GM23338 (cell line): ENCODE data around the gene PARP12.

Experiments used
- EZH2 ChIP-seq: fragments of 200-600 bp; sonication (generic); IDR thresholded peaks from one replicate; pipeline ENCODE4 v1.8.0; 2017; ENCODE audit warnings: antibody characterized with exemption, mild to moderate bottlenecking, low read depth; ENCODE audit not compliant: unreplicated experiment
- EZH2phosphoT487 ChIP-seq: fragments of 200-600 bp; sonication (generic); IDR thresholded peaks from one replicate; pipeline ENCODE4 v1.8.1; 2018; ENCODE audit warnings: antibody characterized with exemption; ENCODE audit not compliant: unreplicated experiment
- POLR2AphosphoS5 ChIP-seq: IDR thresholded peaks from 2 replicates; pipeline ENCODE4 v1.6.1; 2016; ENCODE audit warnings: antibody characterized with exemption, low read depth
- ZNF114 ChIP-seq: fragments of 250-450 bp; sonication (Bioruptor Pico); IDR thresholded peaks from 2 replicates; pipeline ENCODE4 v1.5.0; 2020; ENCODE audit warnings: mild to moderate bottlenecking, moderate library complexity
- TF ChIP-seq, protein P1 (sequence below), 2 experiments: fragments of 200-600 bp in 1 of 2; sonication (generic) in 1 of 2; conservative IDR thresholded peaks; 2 replicates each; pipeline versions ENCODE4 v1.5.1 to v1.6.1; 2016 to 2017; ENCODE audit warnings: antibody characterized with exemption in 2 of 2, low read depth in 2 of 2, mild to moderate bottlenecking in 2 of 2, moderate library complexity in 1 of 2
- TF ChIP-seq, protein P2 (sequence below): IDR thresholded peaks from one replicate; pipeline ENCODE4 v1.6.1; 2018; ENCODE audit warnings: antibody characterized with exemption; ENCODE audit not compliant: unreplicated experiment

- TF ChIP-seq POLR2AphosphoS5, result no peak
- TF ChIP-seq, protein P1, sequence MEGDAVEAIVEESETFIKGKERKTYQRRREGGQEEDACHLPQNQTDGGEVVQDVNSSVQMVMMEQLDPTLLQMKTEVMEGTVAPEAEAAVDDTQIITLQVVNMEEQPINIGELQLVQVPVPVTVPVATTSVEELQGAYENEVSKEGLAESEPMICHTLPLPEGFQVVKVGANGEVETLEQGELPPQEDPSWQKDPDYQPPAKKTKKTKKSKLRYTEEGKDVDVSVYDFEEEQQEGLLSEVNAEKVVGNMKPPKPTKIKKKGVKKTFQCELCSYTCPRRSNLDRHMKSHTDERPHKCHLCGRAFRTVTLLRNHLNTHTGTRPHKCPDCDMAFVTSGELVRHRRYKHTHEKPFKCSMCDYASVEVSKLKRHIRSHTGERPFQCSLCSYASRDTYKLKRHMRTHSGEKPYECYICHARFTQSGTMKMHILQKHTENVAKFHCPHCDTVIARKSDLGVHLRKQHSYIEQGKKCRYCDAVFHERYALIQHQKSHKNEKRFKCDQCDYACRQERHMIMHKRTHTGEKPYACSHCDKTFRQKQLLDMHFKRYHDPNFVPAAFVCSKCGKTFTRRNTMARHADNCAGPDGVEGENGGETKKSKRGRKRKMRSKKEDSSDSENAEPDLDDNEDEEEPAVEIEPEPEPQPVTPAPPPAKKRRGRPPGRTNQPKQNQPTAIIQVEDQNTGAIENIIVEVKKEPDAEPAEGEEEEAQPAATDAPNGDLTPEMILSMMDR (conservative IDR thresholded peaks at IDR 0.05; ENCODE audit: low read depth in 2 of 2), result no peak
- TF ChIP-seq EZH2phosphoT487, result no peak
- TF ChIP-seq ZNF114, result no peak
- TF ChIP-seq EZH2, result no peak
- TF ChIP-seq, protein P2, sequence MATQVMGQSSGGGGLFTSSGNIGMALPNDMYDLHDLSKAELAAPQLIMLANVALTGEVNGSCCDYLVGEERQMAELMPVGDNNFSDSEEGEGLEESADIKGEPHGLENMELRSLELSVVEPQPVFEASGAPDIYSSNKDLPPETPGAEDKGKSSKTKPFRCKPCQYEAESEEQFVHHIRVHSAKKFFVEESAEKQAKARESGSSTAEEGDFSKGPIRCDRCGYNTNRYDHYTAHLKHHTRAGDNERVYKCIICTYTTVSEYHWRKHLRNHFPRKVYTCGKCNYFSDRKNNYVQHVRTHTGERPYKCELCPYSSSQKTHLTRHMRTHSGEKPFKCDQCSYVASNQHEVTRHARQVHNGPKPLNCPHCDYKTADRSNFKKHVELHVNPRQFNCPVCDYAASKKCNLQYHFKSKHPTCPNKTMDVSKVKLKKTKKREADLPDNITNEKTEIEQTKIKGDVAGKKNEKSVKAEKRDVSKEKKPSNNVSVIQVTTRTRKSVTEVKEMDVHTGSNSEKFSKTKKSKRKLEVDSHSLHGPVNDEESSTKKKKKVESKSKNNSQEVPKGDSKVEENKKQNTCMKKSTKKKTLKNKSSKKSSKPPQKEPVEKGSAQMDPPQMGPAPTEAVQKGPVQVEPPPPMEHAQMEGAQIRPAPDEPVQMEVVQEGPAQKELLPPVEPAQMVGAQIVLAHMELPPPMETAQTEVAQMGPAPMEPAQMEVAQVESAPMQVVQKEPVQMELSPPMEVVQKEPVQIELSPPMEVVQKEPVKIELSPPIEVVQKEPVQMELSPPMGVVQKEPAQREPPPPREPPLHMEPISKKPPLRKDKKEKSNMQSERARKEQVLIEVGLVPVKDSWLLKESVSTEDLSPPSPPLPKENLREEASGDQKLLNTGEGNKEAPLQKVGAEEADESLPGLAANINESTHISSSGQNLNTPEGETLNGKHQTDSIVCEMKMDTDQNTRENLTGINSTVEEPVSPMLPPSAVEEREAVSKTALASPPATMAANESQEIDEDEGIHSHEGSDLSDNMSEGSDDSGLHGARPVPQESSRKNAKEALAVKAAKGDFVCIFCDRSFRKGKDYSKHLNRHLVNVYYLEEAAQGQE, result no peak
Measured at GRCh38 chr7:140039896-140040295, 22.9 kb downstream of the PARP12 start.
